Tibial nerve (tissue), 4 donors: Measurements from ENCODE around the gene CD82. TPM values are rescaled to one million over a fixed set of nuclear protein-coding genes. Genes with fewer than 3 reads are reported as not detected.

ENCODE experiments used
- DNase-seq, 2 donors: peaks; one replicate each; pipeline ENCODE4 v3.0.0-alpha.2; 2019; ENCODE audit warnings: low spot score in 2 of 2
- H3K27ac ChIP-seq, 4 donors: fragments of 200-600 bp; sonication (generic) in 3 of 4; one replicate each; pipeline ENCODE4 v1.5.1; 2017 to 2019; ENCODE audit warnings: mild to moderate bottlenecking in 1 of 4
- H3K27me3 ChIP-seq, 2 donors: fragments of 200-600 bp; sonication (generic) in 1 of 2; one replicate each; pipeline versions ENCODE4 v1.5.1 to v1.6.0; 2017 to 2019
- H3K36me3 ChIP-seq, 3 donors: fragments of 200-600 bp; sonication (generic); one replicate each; pipeline ENCODE4 v1.5.1; 2018 to 2019
- H3K4me1 ChIP-seq, 4 donors: fragments of 200-600 bp; sonication (generic) in 3 of 4; one replicate each; pipeline ENCODE4 v1.5.1; 2017 to 2019
- H3K4me3 ChIP-seq, 4 donors: fragments of 200-600 bp; sonication (generic) in 3 of 4; one replicate each; pipeline ENCODE4 v1.5.1; 2017 to 2019; ENCODE audit warnings: mild to moderate bottlenecking in 1 of 4, moderate library complexity in 1 of 4
- H3K9me3 ChIP-seq, 4 donors: fragments of 200-600 bp; sonication (generic) in 3 of 4; one replicate each; pipeline ENCODE4 v1.5.1; 2017 to 2019
- CTCF ChIP-seq, 5 experiments: fragments of 200-600 bp in 3 of 5; fragments of 450-650 bp in 2 of 5; sonication (generic) in 3 of 5; IDR thresholded peaks; one replicate each; pipeline ENCODE4 v1.5.1; 2016 to 2019; ENCODE audit warnings: antibody characterized with exemption in 5 of 5, mild to moderate bottlenecking in 3 of 5, moderate library complexity in 2 of 5
- EP300 ChIP-seq, 2 donors: sonication (generic); formaldehyde crosslinking; IDR thresholded peaks; one replicate each; pipeline ENCODE4 v1.6.1; 2017; ENCODE audit warnings: antibody characterized with exemption in 2 of 2, mild to moderate bottlenecking in 1 of 2
- POLR2A ChIP-seq, 2 donors: fragments of 450-650 bp; IDR thresholded peaks; one replicate each; pipeline ENCODE4 v1.6.1; 2017; ENCODE audit warnings: antibody characterized with exemption in 2 of 2, mild to moderate bottlenecking in 2 of 2, moderate library complexity in 2 of 2
- WGBS, 2 donors: methylation state at CpG; one replicate each; pipeline ENCODE4 v1.1.5; 2018; 5-methylcytosine and 5-hydroxymethylcytosine counted together
- total RNA-seq, 4 donors: library from RNA; depleted of rRNA; stranded (reverse); fragments of >200 nt; gene quantifications; one replicate each; pipeline ENCODE4 v1.1.0, GENCODE V29; 2016

CD82 gene
- total RNA-seq, 4 donors from 2014 or later: 27.9 to 49.4 (median 43.4) TPM

GRCh38 chr11:44608651-44608990 lies 43.2 kb downstream of the CD82 start:
- Histone ChIP-seq H3K36me3 (peaks cover 0 to 42% (median 0%) of the 10 kb centered on the region in 3 donors), H3K4me1 (peaks cover 0 to 29% (median 8%) of the 10 kb centered on the region in 4 donors), H3K27ac (peak overlapping the region in 1 of 4 donors; percentile 25), H3K4me3 (no peak overlapping the region), H3K27me3 (no peaks in the 10 kb centered on the region), H3K9me3 (no peaks in the 10 kb centered on the region)
- TF ChIP-seq CTCF (IDR thresholded peaks at IDR 0.05): no peak
- TF ChIP-seq POLR2A (IDR thresholded peaks at IDR 0.05): no peak
- no peak for TF ChIP-seq EP300 (IDR thresholded peaks at IDR 0.05)
- DNase-seq: no peak
- 68 to 87% methylated on average over 9 of the region's 9 CpGs for WGBS, 2 donors

- Histone ChIP-seq H3K9me3 (no peaks in the 10 kb centered on the region), H3K36me3 (peaks cover 0 to 42% (median 0%) of the 10 kb centered on the region in 3 donors), H3K4me1 (peaks cover 0 to 24% (median 5%) of the 10 kb centered on the region in 4 donors), H3K27ac (peak overlapping the region in 1 of 4 donors; percentile 25), H3K4me3 (no peak overlapping the region), H3K27me3 (no peaks in the 10 kb centered on the region)
- no peak for DNase-seq
- WGBS, 2 donors: 82% methylated on average over 11 of the region's 11 CpGs
- TF ChIP-seq EP300 (IDR thresholded peaks at IDR 0.05) (no peak), CTCF (IDR thresholded peaks at IDR 0.05) (no peak), POLR2A (IDR thresholded peaks at IDR 0.05) (no peak)
Observed at GRCh38 chr11:44608991-44609782, 43.7 kb downstream of the CD82 start.

DNA sequence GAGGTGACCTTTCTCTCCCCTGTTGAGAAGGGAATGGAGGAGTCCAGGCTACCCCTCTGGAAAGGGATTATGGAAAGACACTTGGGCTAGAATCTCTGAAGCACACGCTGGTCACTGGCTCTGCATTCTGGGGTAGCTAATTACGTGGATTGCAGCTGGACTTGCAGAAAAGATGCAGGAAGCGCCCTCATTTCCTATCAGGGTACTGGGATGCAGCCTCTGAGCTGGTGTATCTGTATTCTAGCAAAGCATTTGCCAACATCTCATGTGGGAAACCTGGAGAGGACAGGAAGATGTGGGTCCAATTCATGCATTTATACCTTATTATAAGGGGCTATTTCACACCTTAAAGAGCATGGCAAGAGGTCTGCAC lies 44.3 kb downstream of the CD82 start:
- Histone ChIP-seq H3K27ac (no peak overlapping the region), H3K27me3 (no peaks in the 10 kb centered on the region), H3K36me3 (peaks cover 0 to 41% (median 0%) of the 10 kb centered on the region in 3 donors), H3K9me3 (no peaks in the 10 kb centered on the region), H3K4me1 (peaks cover 0 to 21% (median 4%) of the 10 kb centered on the region in 4 donors), H3K4me3 (no peak overlapping the region)
- no peak for TF ChIP-seq EP300 (IDR thresholded peaks at IDR 0.05)
- no peak for TF ChIP-seq CTCF (IDR thresholded peaks at IDR 0.05)
- no peak for TF ChIP-seq POLR2A (IDR thresholded peaks at IDR 0.05)
- WGBS, 2 donors: 67 to 79% methylated on average over 3 of the region's 3 CpGs
- DNase-seq: no peak

- Histone ChIP-seq H3K27me3 (no peaks in the 10 kb centered on the region), H3K4me1 (peaks cover 0 to 21% (median 4%) of the 10 kb centered on the region in 4 donors), H3K9me3 (no peaks in the 10 kb centered on the region), H3K4me3 (no peak overlapping the region), H3K36me3 (peaks cover 0 to 41% (median 0%) of the 10 kb centered on the region in 3 donors), H3K27ac (no peak overlapping the region)
- no peak for DNase-seq
- TF ChIP-seq CTCF (IDR thresholded peaks at IDR 0.05) (no peak), EP300 (IDR thresholded peaks at IDR 0.05) (no peak), POLR2A (IDR thresholded peaks at IDR 0.05) (no peak)
- 73 to 78% methylated on average over 9 of the region's 9 CpGs for WGBS, 2 donors
Observed at GRCh38 chr11:44610186-44610955, 44.9 kb downstream of the CD82 start.

- no peaks in the 10 kb centered on the region for H3K9me3 ChIP-seq
- no peak overlapping the region for H3K4me3 ChIP-seq
- no peak for DNase-seq
- 79 to 81% methylated on average over 6 of the region's 6 CpGs for WGBS, 2 donors
- peaks cover 0 to 21% (median 4%) of the 10 kb centered on the region in 4 donors for H3K4me1 ChIP-seq
- H3K36me3 ChIP-seq: peaks cover 0 to 41% (median 0%) of the 10 kb centered on the region in 3 donors
- H3K27ac ChIP-seq: peak overlapping the region in 2 of 4 donors; percentile 18 to 45
- H3K27me3 ChIP-seq: no peaks in the 10 kb centered on the region
- no peak for TF ChIP-seq POLR2A (IDR thresholded peaks at IDR 0.05)
- no peak for TF ChIP-seq EP300 (IDR thresholded peaks at IDR 0.05)
- TF ChIP-seq CTCF (IDR thresholded peaks at IDR 0.05): no peak
Observed at GRCh38 chr11:44611088-44611487, 45.6 kb downstream of the CD82 start.
